Activated T-helper 2 cell treated with anti-CD3 and anti-CD28 coated beads, Interferon-gamma antibody, Interleukin-2, Interleukin-4, amounts not matched to agents 10 μg/mL and 5 μg/mL and 100 μg/mL, durations not matched to agents 14 hours and 24 hours and 36 hours (primary cell): Measurements from ENCODE around the gene DDHD1. TPM values are rescaled to one million over a fixed set of nuclear protein-coding genes. Genes with fewer than 3 reads are reported as not detected.
"Not testable (repeated sequence)": the region's sequence is repeated elsewhere in the genome, so short reads cannot be mapped to it uniquely, and the experiment has no call there.

Experiments
- DNase-seq: peaks from one replicate; pipeline ENCODE4 v3.0.0; 2021; ENCODE audit warnings: low spot score
- H3K27ac Mint-ChIP-seq: one replicate; pipeline ENCODE4 v1.8.0; 2021; ENCODE audit warnings: mixed read lengths
- H3K27me3 Mint-ChIP-seq: one replicate; pipeline ENCODE4 v1.8.0; 2021; ENCODE audit warnings: low read depth, mixed read lengths
- H3K36me3 Mint-ChIP-seq: one replicate; pipeline ENCODE4 v1.8.0; 2021; ENCODE audit warnings: low read depth, mixed read lengths
- H3K4me1 Mint-ChIP-seq: one replicate; pipeline ENCODE4 v1.8.0; 2021; ENCODE audit warnings: low read depth, mixed read lengths
- H3K4me3 Mint-ChIP-seq: one replicate; pipeline ENCODE4 v1.8.0; 2021; ENCODE audit warnings: low read depth, mild to moderate bottlenecking, moderate library complexity, mixed read lengths
- H3K9me3 Mint-ChIP-seq: one replicate; pipeline ENCODE4 v1.8.0; 2021; ENCODE audit warnings: mixed read lengths
- intact Hi-C: fragments of 100-400 bp; cut with micrococcal nuclease; formaldehyde crosslinking; loops from one replicate; pipeline ENCODE4 v1.15.1; 2023
- total RNA-seq: library from RNA; stranded (reverse); gene quantifications from 2 replicates; pipeline ENCODE4 v1.2.3, GENCODE V29; 2022

The DDHD1 gene
- total RNA-seq: 53.7 and 54.6 TPM in 2 replicates

- Mint-ChIP-seq H3K36me3 (peaks cover 30% of the 10 kb centered on the region), H3K27ac (peak within 1 kb of the TSS; percentile 100), H3K4me1 (peaks cover 45% of the 10 kb centered on the region), H3K9me3 (no peaks in the 10 kb centered on the region), H3K27me3 (no peaks in the 10 kb centered on the region), H3K4me3 (peak within 1 kb of the TSS; percentile 99)
- peak; percentile 82 for DNase-seq
- intact Hi-C loops: loop anchor here (1.0 to 5.0 kb wide), 9 partner anchors 9 to 1289 kb away; partner anchors contain the start of genes CNIH1, GPR137C, PSMC6 and TXNDC16
Observed at GRCh38 chr14:53152887-53153701, at the start of gene DDHD1. DDHD1 (minus strand) TSS chr14:53153323; CDS start chr14:53153098, 225 bp downstream.

DNA sequence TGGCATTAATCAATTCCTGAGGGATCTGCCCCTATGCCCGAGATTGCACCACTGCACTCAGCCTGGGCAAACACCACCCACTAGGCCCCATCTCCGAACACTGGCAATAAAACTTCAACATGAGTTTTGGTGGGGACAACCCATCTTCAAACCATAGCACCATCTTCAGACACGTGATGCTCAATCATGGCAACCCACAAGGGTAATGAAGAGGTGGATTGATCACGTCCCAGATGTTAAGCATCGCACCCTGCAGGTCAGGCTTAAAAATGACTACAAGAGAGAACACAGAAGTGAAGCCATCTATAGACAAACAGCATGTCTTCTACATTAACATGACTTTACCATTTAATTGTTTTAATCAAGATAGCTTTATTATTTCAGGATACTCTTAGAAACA lies 42.8 kb upstream of the DDHD1 start:
- intact Hi-C loops: no loop called here
- no peak for DNase-seq
- H3K4me1 Mint-ChIP-seq: peaks cover 23% of the 10 kb centered on the region
- no peak overlapping the region for H3K27ac Mint-ChIP-seq
- H3K27me3 Mint-ChIP-seq: no peaks in the 10 kb centered on the region
- peaks cover 7% of the 10 kb centered on the region for H3K9me3 Mint-ChIP-seq
- no peaks in the 10 kb centered on the region for H3K36me3 Mint-ChIP-seq
- H3K4me3 Mint-ChIP-seq: no peak overlapping the region

DNA sequence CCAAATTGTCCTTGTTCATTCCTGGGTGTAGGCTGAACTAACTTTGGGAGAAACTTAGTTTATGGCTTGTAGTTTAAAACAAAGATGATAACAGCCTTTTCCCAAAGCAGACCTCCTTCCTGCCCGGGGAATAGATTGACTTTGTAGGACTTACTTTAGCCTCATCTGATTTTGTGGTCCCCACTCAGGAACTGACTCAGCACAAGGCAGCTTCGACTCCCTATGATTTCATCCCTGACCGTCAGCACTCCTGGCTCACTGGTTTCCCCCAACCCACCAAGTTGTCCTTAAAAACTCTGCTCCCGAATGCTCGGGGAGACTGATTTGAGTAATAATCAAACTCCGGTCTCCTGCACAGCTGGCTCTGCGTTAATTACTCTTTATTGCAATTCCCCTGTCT lies 40.1 kb upstream of the DDHD1 start:
- Mint-ChIP-seq H3K9me3 (no peaks in the 10 kb centered on the region), H3K36me3 (no peaks in the 10 kb centered on the region), H3K27me3 (no peaks in the 10 kb centered on the region), H3K4me3 (no peak overlapping the region), H3K4me1 (peaks cover 29% of the 10 kb centered on the region), H3K27ac (no peak overlapping the region)
- intact Hi-C loops: no loop called here
- DNase-seq: no peak

GRCh38 chr14:53192052-53192760 lies 39.1 kb upstream of the DDHD1 start:
- Mint-ChIP-seq H3K4me1 (peaks cover 29% of the 10 kb centered on the region), H3K36me3 (no peaks in the 10 kb centered on the region), H3K9me3 (no peaks in the 10 kb centered on the region), H3K27ac (peak overlapping the region; percentile 22), H3K4me3 (no peak overlapping the region), H3K27me3 (no peaks in the 10 kb centered on the region)
- intact Hi-C loops: no loop called here
- DNase-seq: no peak

DNA sequence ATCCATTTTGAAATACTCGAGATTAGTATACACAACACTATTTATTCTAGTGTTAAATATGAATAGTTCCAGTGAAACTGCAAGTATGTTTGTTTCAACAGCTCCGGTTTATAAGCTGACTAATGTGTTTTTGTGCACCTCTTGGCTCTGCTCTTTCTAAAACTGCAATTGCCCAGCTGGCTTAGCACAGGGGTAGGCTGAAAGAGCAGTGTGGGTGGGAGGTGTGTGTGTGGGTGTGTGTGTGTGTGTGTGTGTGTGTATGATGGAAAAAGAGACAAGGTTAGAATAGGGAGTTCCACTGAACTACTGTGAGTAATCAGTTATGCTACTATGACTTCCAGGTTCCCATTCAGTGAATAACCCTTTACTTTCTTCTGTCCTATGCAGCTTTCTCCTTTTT lies 37.8 kb upstream of the DDHD1 start:
- no peaks in the 10 kb centered on the region for H3K36me3 Mint-ChIP-seq
- H3K27me3 Mint-ChIP-seq: no peaks in the 10 kb centered on the region
- DNase-seq: no peak
- peaks cover 33% of the 10 kb centered on the region for H3K4me1 Mint-ChIP-seq
- peak overlapping the region; percentile 84 for H3K27ac Mint-ChIP-seq
- H3K4me3 Mint-ChIP-seq: no peak overlapping the region
- intact Hi-C loops: loop anchor here (1.0 kb wide), 3 partner anchors 8 to 82 kb away; partner anchors contain the start of gene DDHD1
- no peaks in the 10 kb centered on the region for H3K9me3 Mint-ChIP-seq

DNA sequence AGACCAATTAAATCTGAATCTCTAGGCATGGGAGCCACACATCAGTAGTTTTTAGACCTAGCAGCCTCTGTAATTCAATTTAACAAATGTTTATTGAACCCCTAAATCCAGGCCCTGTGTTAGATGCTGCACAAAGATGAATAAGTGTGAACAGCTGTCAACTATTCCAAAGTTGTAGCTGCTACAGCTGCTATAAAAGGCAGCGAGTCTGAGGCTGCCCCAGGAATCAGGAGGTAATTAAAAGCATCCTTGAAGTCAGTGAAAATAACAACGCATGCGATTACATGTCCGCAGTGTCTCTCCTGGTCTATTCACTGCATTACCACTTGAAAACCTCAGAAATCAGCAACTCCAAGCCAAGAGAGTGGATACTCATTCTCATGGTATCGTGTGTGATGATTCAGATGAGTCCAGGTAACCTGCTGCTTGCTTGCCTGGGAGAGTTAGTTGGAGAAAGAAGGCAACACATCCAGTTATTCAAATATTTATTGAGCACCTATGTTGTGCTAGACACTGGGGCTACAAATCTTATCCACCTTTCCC lies 34.9 kb upstream of the DDHD1 start:
- H3K27me3 Mint-ChIP-seq: no peaks in the 10 kb centered on the region
- no peak for DNase-seq
- no peaks in the 10 kb centered on the region for H3K36me3 Mint-ChIP-seq
- H3K4me3 Mint-ChIP-seq: no peak overlapping the region
- peaks cover 37% of the 10 kb centered on the region for H3K4me1 Mint-ChIP-seq
- no peaks in the 10 kb centered on the region for H3K9me3 Mint-ChIP-seq
- intact Hi-C loops: no loop called here
- no peak overlapping the region for H3K27ac Mint-ChIP-seq

DNA sequence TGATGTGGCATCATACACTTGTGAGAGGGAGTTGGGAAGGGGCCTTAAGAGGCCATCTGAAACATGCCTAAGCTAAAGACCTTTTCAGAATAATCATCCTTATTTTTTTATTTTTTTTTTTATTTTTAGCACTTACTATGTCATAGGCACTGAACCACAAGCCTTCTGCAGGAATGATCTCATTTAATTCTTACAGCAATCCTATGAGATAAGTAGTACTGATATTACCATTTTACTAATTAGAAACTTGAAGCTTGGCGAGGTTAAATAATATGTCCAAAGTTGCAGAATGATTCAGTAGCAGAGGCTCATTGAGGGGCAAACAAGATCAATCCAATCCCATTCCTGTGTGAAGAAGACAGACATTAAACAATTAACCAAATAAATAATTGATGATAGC lies 33.4 kb upstream of the DDHD1 start:
- Mint-ChIP-seq H3K9me3 (no peaks in the 10 kb centered on the region), H3K36me3 (peaks cover 2% of the 10 kb centered on the region), H3K27me3 (no peaks in the 10 kb centered on the region), H3K4me3 (no peak overlapping the region), H3K27ac (no peak overlapping the region), H3K4me1 (peaks cover 30% of the 10 kb centered on the region)
- no peak for DNase-seq
- intact Hi-C loops: no loop called here

- H3K9me3 Mint-ChIP-seq: no peaks in the 10 kb centered on the region
- intact Hi-C loops: loop anchor here (1.0 kb wide), 1 partner anchor 8 kb away; no protein-coding TSS in a partner anchor
- peak overlapping the region; percentile 22 for H3K27ac Mint-ChIP-seq
- no peaks in the 10 kb centered on the region for H3K27me3 Mint-ChIP-seq
- no peak for DNase-seq
- peaks cover 32% of the 10 kb centered on the region for H3K4me1 Mint-ChIP-seq
- H3K4me3 Mint-ChIP-seq: no peak overlapping the region
- peaks cover 4% of the 10 kb centered on the region for H3K36me3 Mint-ChIP-seq
Observed at GRCh38 chr14:53183611-53184010, 30.5 kb upstream of the DDHD1 start.

- H3K27me3 Mint-ChIP-seq: peaks cover 1% of the 10 kb centered on the region
- intact Hi-C loops: loop anchor here (1.0 kb wide), 1 partner anchor 8 kb away; no protein-coding TSS in a partner anchor
- H3K27ac Mint-ChIP-seq: no peak overlapping the region
- no peaks in the 10 kb centered on the region for H3K9me3 Mint-ChIP-seq
- peaks cover 33% of the 10 kb centered on the region for H3K4me1 Mint-ChIP-seq
- H3K4me3 Mint-ChIP-seq: no peak overlapping the region
- DNase-seq: no peak
- peaks cover 4% of the 10 kb centered on the region for H3K36me3 Mint-ChIP-seq
Observed at GRCh38 chr14:53183056-53183455, 29.9 kb upstream of the DDHD1 start.

DNA sequence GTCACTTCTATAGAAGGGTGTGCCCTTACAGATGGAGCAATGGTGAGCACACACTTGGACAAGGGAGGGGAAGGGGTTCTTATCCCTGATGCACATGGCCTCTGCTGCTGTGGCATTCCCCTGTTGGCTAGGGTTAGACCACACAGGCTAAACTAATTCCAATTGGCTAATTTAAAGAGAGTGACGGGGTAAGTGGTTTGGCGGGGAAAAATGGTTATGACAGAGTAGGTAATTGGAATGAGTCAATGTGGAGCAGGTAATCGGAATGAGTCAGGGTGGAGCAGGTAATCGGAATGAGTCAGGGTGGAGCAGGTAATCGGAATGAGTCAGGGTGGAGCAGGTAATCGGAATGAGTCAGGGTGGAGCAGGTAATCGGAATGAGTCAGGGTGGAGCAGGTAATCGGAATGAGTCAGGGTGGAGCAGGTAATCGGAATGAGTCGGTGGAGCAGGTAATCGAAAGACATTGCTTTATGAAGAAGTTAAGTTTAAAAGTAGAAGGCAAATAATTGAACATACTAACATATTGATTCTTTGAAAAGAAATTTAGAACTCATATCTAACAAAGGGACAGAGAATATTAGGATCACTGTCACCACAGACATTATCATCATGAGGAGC lies 28.4 kb upstream of the DDHD1 start:
- H3K4me1 Mint-ChIP-seq: peaks cover 28% of the 10 kb centered on the region
- intact Hi-C loops: loop anchor here (2.0 kb wide), 1 partner anchor 73 kb away; no protein-coding TSS in a partner anchor
- not testable (repeated sequence) for H3K4me3 Mint-ChIP-seq, H3K27ac Mint-ChIP-seq, DNase-seq, H3K27me3 Mint-ChIP-seq, H3K36me3 Mint-ChIP-seq, H3K9me3 Mint-ChIP-seq

DNA sequence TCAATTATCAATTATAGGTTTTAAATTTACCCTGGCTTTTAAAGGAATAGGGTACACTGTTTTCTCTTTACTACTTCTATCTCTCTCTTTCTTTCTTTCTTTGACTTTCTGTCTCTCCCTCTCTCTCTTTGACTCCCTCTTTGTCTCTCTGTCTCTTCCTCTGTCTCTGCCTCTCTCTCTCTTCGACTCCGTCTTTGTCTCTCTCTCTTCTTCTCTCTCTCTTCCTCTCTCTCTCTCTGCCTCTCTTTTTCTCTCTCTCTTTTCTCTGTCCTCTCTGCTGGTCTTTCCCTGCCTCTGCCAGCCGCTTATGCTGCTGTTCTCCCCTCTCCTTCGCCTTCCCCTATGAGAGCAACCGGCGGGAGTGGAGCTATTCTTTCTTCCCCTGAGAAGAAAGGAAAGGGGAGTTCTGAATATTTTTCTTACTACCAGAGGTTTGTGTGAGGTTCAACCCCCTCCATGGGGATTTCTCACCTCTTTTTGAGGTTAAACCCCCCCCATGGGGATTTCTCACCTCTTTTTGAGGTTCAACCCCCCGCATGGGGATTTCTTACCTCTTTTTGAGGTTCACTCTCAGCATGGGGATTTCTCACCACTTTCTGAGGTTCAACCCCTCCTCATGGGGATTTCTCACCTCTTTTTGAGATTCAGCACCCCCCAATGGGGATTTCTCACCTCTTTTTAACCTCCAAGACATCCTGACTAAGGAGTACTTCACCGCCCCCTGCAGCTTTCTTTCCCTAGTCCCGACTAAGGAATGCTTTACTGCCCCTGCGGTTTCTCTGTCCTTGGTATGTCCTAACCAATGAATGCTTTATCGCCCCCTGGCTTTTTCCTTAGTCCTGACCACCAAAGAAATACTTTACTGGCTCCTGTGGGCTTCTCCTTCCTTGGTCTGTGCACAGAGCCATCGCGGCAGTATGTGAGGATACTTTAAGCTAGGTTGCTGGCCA lies 27.4 kb upstream of the DDHD1 start:
- intact Hi-C loops: loop anchor here (1.0 to 2.0 kb wide), 2 partner anchors 27 to 72 kb away; partner anchors contain the start of gene DDHD1
- peaks cover 1% of the 10 kb centered on the region for H3K27me3 Mint-ChIP-seq
- no peaks in the 10 kb centered on the region for H3K9me3 Mint-ChIP-seq
- peak overlapping the region; percentile 40 for H3K27ac Mint-ChIP-seq
- DNase-seq: no peak
- H3K4me3 Mint-ChIP-seq: no peak overlapping the region
- H3K4me1 Mint-ChIP-seq: peaks cover 26% of the 10 kb centered on the region
- peaks cover 4% of the 10 kb centered on the region for H3K36me3 Mint-ChIP-seq
